NCI-H69 (cell line): ENCODE results near the gene RAPGEF3.
A peak's percentile ranks its signal among the peaks of the same experiment; 100 is the strongest.

Experiments
- DNase-seq: peaks from one replicate; lab custom pipeline; 2025; lab: John Stamatoyannopoulos, UW

Gene RAPGEF3

GRCh38 chr12:47758834-47759690 lies at the start of gene RAPGEF3:
RAPGEF3 (minus strand) TSS chr12:47758880; CDS start chr12:47758556, 324 bp downstream.
- peak; percentile 91 for DNase-seq

GRCh38 chr12:47808050-47808449 lies 49.4 kb upstream of the RAPGEF3 start:
- DNase-seq: peak; percentile 29

GRCh38 chr12:47807338-47807737 lies 48.7 kb upstream of the RAPGEF3 start:
- no peak for DNase-seq

- no peak for DNase-seq
These were observed 46.7 kb upstream of the RAPGEF3 start for GRCh38 chr12:47805417-47805816.

- no peak for DNase-seq
These were observed 45.5 kb upstream of the RAPGEF3 start for GRCh38 chr12:47804171-47804570.

GRCh38 chr12:47803191-47803875 lies 44.7 kb upstream of the RAPGEF3 start:
- DNase-seq: no peak

- no peak for DNase-seq
These were observed 43.6 kb upstream of the RAPGEF3 start for GRCh38 chr12:47802312-47802711.

GRCh38 chr12:47801904-47802246 lies 43.2 kb upstream of the RAPGEF3 start:
- no peak for DNase-seq

GRCh38 chr12:47801170-47801903 lies 42.7 kb upstream of the RAPGEF3 start:
- peak; percentile 25 for DNase-seq

- no peak for DNase-seq
These were observed 41.9 kb upstream of the RAPGEF3 start for GRCh38 chr12:47800582-47800981.

GRCh38 chr12:47799357-47799955 lies 40.8 kb upstream of the RAPGEF3 start:
- DNase-seq: no peak

GRCh38 chr12:47798382-47798948 lies 39.8 kb upstream of the RAPGEF3 start:
- no peak for DNase-seq

GRCh38 chr12:47797441-47797840 lies 38.8 kb upstream of the RAPGEF3 start:
- peak; percentile 70 for DNase-seq

GRCh38 chr12:47795814-47796411 lies 37.2 kb upstream of the RAPGEF3 start:
- DNase-seq: no peak

- DNase-seq: no peak
These were observed 36.6 kb upstream of the RAPGEF3 start for GRCh38 chr12:47795121-47795813.

- no peak for DNase-seq
These were observed 36.0 kb upstream of the RAPGEF3 start for GRCh38 chr12:47794679-47795078.

GRCh38 chr12:47793015-47793681 lies 34.5 kb upstream of the RAPGEF3 start:
- DNase-seq: no peak

- no peak for DNase-seq
These were observed 33.2 kb upstream of the RAPGEF3 start for GRCh38 chr12:47791874-47792273.

- DNase-seq: no peak
These were observed 32.7 kb upstream of the RAPGEF3 start for GRCh38 chr12:47791351-47791746.

- no peak for DNase-seq
These were observed 32.1 kb upstream of the RAPGEF3 start for GRCh38 chr12:47790676-47791350.
